ENCODE results near the gene CHST11.

GRCh38 chr12:104682790-104683279 is 226.1 kb downstream of the CHST11 start:
- no peak for TF ChIP-seq CTCF (IDR thresholded peaks at IDR 0.05)
- no peak for TF ChIP-seq POLR2A (IDR thresholded peaks at IDR 0.05)
